Islet of Langerhans (tissue), 1 donor: ENCODE data around the gene C1QL1.

Experiments used
- FAIRE-seq: peaks from one replicate; lab custom pipeline; 2011; peaks lifted over from hg19 to GRCh38; lab: Jason Lieb, UNC

C1QL1 gene

DNA sequence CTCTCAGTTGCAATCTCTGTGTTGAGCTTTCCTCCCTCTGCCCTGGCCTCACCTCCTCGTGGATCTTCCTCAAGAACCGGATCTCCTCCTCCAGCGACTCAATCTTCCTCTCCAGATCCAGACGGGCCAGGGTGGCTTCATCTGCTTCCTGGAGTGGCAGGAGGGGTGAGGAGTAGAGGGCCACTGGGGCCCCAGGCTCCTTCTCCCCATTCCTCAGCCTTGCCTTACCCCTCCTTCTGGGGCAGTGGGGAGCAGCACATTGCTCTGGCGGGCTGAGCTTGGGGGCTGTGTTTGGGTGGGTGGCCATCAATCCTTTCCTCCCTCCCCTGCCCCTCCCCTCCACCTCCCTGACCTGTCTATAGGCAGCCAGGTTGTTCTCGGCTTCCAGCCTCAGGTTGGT is 54.4 kb downstream of the C1QL1 start:
- FAIRE-seq, result no peak

DNA sequence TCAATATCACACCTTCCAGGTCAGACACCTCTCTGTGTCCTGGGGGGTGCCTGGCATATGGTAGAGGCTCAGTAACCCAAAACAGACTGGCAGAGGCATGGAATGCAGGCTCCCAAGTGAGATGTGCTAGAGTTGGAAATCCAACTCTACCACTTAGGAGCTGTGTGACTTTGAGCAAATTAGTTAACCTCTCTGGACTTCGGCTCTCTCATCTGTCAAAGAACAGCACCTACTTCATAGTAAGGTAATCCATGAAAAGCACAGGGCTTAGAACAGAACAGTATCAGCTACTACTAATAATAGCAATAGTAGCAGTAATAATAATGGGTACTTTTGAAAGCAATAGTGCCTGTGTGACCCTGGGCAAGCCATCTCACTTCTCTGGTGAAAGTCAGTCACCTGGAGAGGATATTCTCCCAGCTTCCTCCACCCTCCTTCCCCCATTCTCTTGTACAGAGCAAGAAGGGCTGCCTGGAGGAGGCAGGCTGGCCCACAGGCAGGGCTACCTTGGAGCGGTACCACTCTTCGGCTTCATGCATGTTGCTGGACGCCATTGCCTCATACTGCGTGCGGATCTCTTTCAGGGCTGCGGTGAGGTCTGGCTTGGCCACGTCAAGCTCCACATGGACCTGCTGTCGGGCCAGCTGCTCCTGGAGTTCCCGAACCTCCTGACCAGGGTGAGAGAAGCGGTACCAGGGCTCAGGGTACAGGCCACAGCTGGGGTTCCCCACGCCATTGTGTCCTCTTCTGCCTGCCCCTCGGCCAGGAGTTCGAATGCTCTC is 55.1 kb downstream of the C1QL1 start:
- no peak for FAIRE-seq

DNA sequence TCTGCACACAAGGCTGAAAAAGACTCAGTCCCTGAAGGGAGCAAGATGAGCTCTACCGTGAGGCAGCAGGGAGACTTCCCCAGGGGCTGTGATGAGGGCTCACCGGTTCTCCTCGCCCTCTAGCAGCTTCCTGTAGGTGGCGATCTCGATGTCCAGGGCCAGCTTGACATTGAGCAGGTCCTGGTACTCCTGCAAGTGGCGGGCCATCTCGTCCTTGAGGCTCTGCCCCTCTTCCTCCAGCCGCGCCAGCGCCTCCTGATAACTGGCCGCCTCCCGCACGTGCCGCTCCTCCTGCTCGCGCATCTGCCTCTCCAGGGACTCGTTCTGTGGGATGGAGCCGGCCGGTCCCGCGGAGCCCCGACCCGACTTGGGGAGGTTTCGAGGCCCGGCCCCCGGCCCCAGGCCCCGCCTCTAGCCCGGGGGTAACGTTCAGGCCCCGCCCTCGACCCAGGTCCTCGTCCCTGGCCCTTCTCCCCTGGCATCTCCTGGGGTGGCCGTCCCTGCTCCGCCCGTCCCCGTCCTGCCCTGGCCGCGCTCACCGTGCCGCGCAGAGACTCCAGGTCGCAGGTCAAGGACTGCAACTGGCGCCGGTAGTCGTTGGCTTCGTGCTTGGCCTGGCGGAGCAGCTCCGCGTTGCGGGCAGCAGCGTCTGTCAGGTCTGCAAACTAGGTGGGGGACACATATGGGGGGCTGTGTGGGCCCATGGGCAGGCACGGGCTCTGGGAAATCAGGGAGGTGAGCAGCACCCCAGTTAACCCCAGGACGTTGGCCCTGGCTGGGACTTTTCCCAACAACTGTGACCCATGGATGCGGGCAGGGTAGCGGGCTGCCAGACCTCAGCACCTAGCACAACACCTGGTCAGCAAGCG is 56.7 kb downstream of the C1QL1 start:
- FAIRE-seq, result no peak

DNA sequence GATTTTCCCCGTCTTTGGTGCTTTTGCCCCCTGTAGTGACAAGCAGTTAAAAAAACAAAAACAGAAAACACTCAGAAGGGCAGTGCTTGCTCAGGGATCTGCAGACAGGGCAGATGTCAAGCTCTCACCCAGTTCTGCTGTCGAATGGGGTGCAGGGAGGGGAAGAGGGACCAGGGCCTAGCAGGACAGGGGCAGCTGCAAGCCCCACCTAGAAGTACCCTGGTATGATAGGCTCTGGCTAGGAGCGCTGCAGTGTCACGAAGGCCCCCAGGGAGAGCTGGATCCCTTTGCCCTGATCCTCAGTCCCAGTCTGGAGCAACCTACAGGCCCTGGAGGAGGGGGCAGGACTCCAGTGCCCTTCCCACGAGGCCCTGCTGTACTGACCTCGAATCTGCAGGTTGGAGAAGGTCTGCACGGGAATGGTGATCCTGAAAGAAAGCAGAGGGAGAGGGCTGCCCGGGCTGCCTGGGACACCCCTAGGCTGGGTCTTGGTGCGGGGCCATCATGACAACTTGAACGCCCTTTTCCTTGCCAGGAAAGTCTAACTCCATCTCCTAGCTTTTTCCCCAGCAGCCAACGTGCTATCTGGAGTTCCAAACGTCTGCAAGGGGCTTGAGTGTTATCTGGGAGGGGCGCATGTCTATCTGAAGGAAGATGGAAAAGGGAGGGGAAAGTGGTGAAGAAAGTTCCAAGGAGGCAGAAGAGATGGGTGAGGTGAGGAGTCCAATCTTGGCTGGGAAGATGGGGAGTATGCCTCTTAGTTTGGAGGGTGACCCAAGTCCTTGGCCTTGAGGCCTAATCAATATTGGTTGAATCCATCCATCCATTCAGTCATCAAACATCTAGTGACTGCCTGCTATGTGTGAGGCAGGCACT is 57.6 kb downstream of the C1QL1 start:
- FAIRE-seq, result no peak
